ENCODE measurements around the gene KRT39. TPM values are rescaled to one million over a fixed set of nuclear protein-coding genes. Genes with fewer than 3 reads are reported as not detected.

KRT39 gene
- total and polyA plus RNA-seq, 2 of the 8 experiments (the other 6 are each of a cell fraction or from before 2014, with no cell fraction given), result not detected

DNA sequence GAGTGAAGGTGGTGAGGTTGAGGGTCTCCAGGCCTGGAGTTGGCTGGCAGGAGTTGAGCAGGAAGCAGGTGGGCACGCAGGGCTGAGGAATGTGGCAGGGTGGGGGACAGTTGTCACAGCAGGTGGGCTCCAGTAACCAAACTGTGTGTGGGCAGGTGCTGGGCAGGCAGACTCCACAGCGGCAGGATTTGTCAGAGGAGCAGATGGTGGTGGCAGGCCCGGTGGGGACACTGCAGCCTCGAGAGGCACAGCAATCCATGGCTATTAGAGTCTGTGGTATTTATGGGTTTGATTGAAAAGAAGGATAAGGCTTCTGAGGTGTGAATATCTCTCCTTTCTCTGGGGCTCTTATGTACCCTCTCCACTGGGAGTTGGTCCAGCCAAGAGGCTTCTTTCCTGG, 27.1 kb upstream of the KRT39 start, which contains the start of gene KRTAP3-3:
Gene KRTAP3-3, minus strand, starts transcription at position 326 of the 400 bp plus-strand sequence. Its CDS starts 67 bp downstream, at position 259.
- H3K9me3 ChIP-seq (ENCODE audit: insufficient read depth in 2 of 2, low read depth in 1 of 2, low read length in 1 of 2), result no peaks in the 10 kb centered on the region
- H3K23me2 ChIP-seq (ENCODE audit: low read depth, low read length), result no peaks in the 10 kb centered on the region
- no peak within 1 kb of the TSS for H3K14ac ChIP-seq (ENCODE audit: insufficient read length)
- H3K4me2 ChIP-seq (ENCODE audit: insufficient read depth in 1 of 2, low read depth in 2 of 2, low read length in 2 of 2), result no peak within 1 kb of the TSS
- H3K9ac ChIP-seq (replicated peaks in 1 of 4; ENCODE audit: extremely low read depth in 1 of 4, low read depth in 3 of 4, low read length in 3 of 4), result no peak within 1 kb of the TSS; a peak in 1 of 7 replicates
- POLR2A ChIA-PET (ENCODE audit: partially characterized antibody), result no interaction called here
- H4K5ac ChIP-seq (ENCODE audit: insufficient read length, low read depth, low read length), result no peak within 1 kb of the TSS
- no peaks in the 10 kb centered on the region for H3K36me3 ChIP-seq (ENCODE audit: control insufficient read depth in 2 of 4, insufficient read depth in 4 of 4, low read length in 3 of 4)
- peaks cover 0 to 2% (median 0%) of the 10 kb centered on the region in 4 experiments; a peak in 2 of 7 replicates for H3K4me1 ChIP-seq (replicated peaks in 1 of 4; ENCODE audit: control insufficient read depth in 3 of 4, insufficient read depth in 4 of 4, low read length in 3 of 4)
- H3K27ac ChIP-seq (ENCODE audit: low read depth, low read length), result no peak within 1 kb of the TSS
- no peak for DNase-seq (ENCODE audit: low read depth in 1 of 2, low spot score in 2 of 2)
- no peak within 1 kb of the TSS for H3K56ac ChIP-seq (replicated peaks; ENCODE audit: insufficient read length, low read depth, low read length)
- H3K4me3 ChIP-seq (ENCODE audit: extremely low read depth in 1 of 4, insufficient read depth in 2 of 4, low read depth in 3 of 4, low read length in 4 of 4), result no peak within 1 kb of the TSS
- no peak within 1 kb of the TSS for H3K23ac ChIP-seq (ENCODE audit: insufficient read length)
- H4K91ac ChIP-seq (replicated peaks; ENCODE audit: insufficient read length, low read length), result no peak within 1 kb of the TSS
- H2AFZ ChIP-seq (ENCODE audit: low read length), result 0 out of 2 replicates have a peak within 1 kb of the TSS, but pooled peaks have one; percentile 41
- WGBS, 2 experiments (ENCODE audit: extremely low coverage in 1 of 2, insufficient coverage in 1 of 2, insufficient read length in 1 of 2, insufficient replicate concordance in 2 of 2, low coverage in 1 of 2, low lambda C conversion rate in 2 of 2, missing lambda C conversion rate in 1 of 2), result 83% methylated on average over 4 of the region's 4 CpGs; no CpG with 5 or more reads in 1 of the 2 experiments
- H4K20me1 ChIP-seq (replicated peaks in 1 of 2; ENCODE audit: control insufficient read depth in 1 of 2, insufficient read depth in 2 of 2, low read length in 2 of 2), result no peaks in the 10 kb centered on the region
- no peaks in the 10 kb centered on the region for H3K79me1 ChIP-seq (ENCODE audit: low read depth, low read length)
- CTCF ChIA-PET (ENCODE audit: partially characterized antibody), result no interaction called here
- no peaks in the 10 kb centered on the region for H3K27me3 ChIP-seq (replicated peaks in 1 of 4; ENCODE audit: control insufficient read depth in 3 of 4, extremely low read depth in 1 of 4, insufficient read depth in 3 of 4, low read length in 3 of 4)
- no peak within 1 kb of the TSS for H3K18ac ChIP-seq (ENCODE audit: extremely low read depth, low read length)
- no peak within 1 kb of the TSS for H2BK20ac ChIP-seq (ENCODE audit: low read length)
- no peak within 1 kb of the TSS for H4K8ac ChIP-seq (ENCODE audit: extremely low read depth, insufficient read depth, low read length)
- H2BK5ac ChIP-seq (ENCODE audit: low read depth, low read length), result no peak within 1 kb of the TSS
- H2BK15ac ChIP-seq (ENCODE audit: low read length), result no peak within 1 kb of the TSS
- FAIRE-seq, result no peak
- no peak within 1 kb of the TSS for H2BK12ac ChIP-seq (ENCODE audit: low read depth, low read length)
- H3K4ac ChIP-seq (replicated peaks; ENCODE audit: insufficient read length, low read depth, low read length), result no peak within 1 kb of the TSS
- H3K79me2 ChIP-seq (ENCODE audit: control insufficient read depth in 1 of 2, insufficient read depth in 2 of 2, low read length in 2 of 2), result no peaks in the 10 kb centered on the region
- no peak within 1 kb of the TSS for H2AK5ac ChIP-seq (ENCODE audit: low read depth, low read length)
- no peak within 1 kb of the TSS for H2BK120ac ChIP-seq (replicated peaks; ENCODE audit: low read depth, low read length)
- TF ChIP-seq KDM5A (IDR thresholded peaks at IDR 0.05; ENCODE audit: low read length) (no peak), JUN (IDR thresholded peaks at IDR 0.05; ENCODE audit: low read depth, low read length) (no peak), BRCA1 (IDR thresholded peaks at IDR 0.05; ENCODE audit: low read depth, low read length) (no peak), TAF1 (IDR thresholded peaks at IDR 0.05; ENCODE audit: low read depth, low read length) (no peak), POU5F1 (IDR thresholded peaks at IDR 0.05; ENCODE audit: low read depth, low read length) (no peak), TCF12 (IDR thresholded peaks at IDR 0.05; ENCODE audit: low read depth, low read length) (no peak), TBP (IDR thresholded peaks at IDR 0.05; ENCODE audit: low read depth, low read length) (no peak), CBX8 (IDR thresholded peaks at IDR 0.05; ENCODE audit: borderline replicate concordance, low read depth, low read length) (no peak), MAFK (IDR thresholded peaks at IDR 0.05; ENCODE audit: low read depth, low read length) (no peak), ASH2L (IDR thresholded peaks at IDR 0.05; ENCODE audit: low read length) (no peak), POLR2AphosphoS5 (IDR thresholded peaks at IDR 0.05; ENCODE audit: low read depth, low read length) (no peak), SRF (IDR thresholded peaks at IDR 0.05; ENCODE audit: low read depth, low read length) (no peak), NRF1 (IDR thresholded peaks at IDR 0.05; ENCODE audit: low read depth, low read length) (no peak)
- TF ChIP-seq, protein P1, sequence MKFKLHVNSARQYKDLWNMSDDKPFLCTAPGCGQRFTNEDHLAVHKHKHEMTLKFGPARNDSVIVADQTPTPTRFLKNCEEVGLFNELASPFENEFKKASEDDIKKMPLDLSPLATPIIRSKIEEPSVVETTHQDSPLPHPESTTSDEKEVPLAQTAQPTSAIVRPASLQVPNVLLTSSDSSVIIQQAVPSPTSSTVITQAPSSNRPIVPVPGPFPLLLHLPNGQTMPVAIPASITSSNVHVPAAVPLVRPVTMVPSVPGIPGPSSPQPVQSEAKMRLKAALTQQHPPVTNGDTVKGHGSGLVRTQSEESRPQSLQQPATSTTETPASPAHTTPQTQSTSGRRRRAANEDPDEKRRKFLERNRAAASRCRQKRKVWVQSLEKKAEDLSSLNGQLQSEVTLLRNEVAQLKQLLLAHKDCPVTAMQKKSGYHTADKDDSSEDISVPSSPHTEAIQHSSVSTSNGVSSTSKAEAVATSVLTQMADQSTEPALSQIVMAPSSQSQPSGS (IDR thresholded peaks at IDR 0.05; ENCODE audit: low read length), result no peak
